Suppressor macrophage treated with lipopolysaccharide for 1 hour (primary cell): Measurements from ENCODE around the gene CHID1.

Experiments
- DNase-seq, 3 donors: peaks; one replicate each; pipeline ENCODE4 v3.0.0-alpha.2; 2020 to 2022

CHID1 gene

GRCh38 chr11:908273-908672 lies 2.3 kb downstream of the CHID1 start:
- no peak for DNase-seq

GRCh38 chr11:907668-908067 lies 2.9 kb downstream of the CHID1 start:
- DNase-seq = no peak

GRCh38 chr11:905952-906351 lies 4.7 kb downstream of the CHID1 start:
- DNase-seq = no peak

GRCh38 chr11:904380-904779 lies 6.2 kb downstream of the CHID1 start:
- no peak for DNase-seq

GRCh38 chr11:901452-902061 lies 9.1 kb downstream of the CHID1 start:
- DNase-seq = no peak

GRCh38 chr11:900545-900944 lies 10.1 kb downstream of the CHID1 start:
- DNase-seq = no peak

GRCh38 chr11:899724-900123 lies 10.9 kb downstream of the CHID1 start:
- no peak for DNase-seq

GRCh38 chr11:898540-899190 lies 11.9 kb downstream of the CHID1 start:
- DNase-seq = peak in 1 of 3 donors; percentile 40

GRCh38 chr11:898143-898511 lies 12.5 kb downstream of the CHID1 start:
- peak in 1 of 3 donors; percentile 10 for DNase-seq

GRCh38 chr11:897253-898142 lies 13.1 kb downstream of the CHID1 start:
- DNase-seq = no peak

GRCh38 chr11:895331-896110 lies 15.1 kb downstream of the CHID1 start:
- no peak for DNase-seq

GRCh38 chr11:894575-895201 lies 15.9 kb downstream of the CHID1 start:
- no peak for DNase-seq

GRCh38 chr11:893008-893654 lies 17.5 kb downstream of the CHID1 start:
- DNase-seq = no peak

- no peak for DNase-seq
Observed at GRCh38 chr11:890794-891540, 19.6 kb downstream of the CHID1 start.

GRCh38 chr11:889687-890475 lies 20.7 kb downstream of the CHID1 start:
- DNase-seq = no peak

GRCh38 chr11:889257-889656 lies 21.4 kb downstream of the CHID1 start:
- no peak for DNase-seq

- no peak for DNase-seq
Observed at GRCh38 chr11:888310-889212, 22.0 kb downstream of the CHID1 start.

GRCh38 chr11:887589-887988 lies 23.0 kb downstream of the CHID1 start:
- no peak for DNase-seq

GRCh38 chr11:886568-886967 lies 24.0 kb downstream of the CHID1 start:
- no peak for DNase-seq
